ENCODE results near the gene UBE3B.

Gene UBE3B

GRCh38 chr12:109489016-109489954 is 11.9 kb downstream of the UBE3B start:
- no peak overlapping the region for H3K9ac ChIP-seq (ENCODE audit: low read length)
- H2AFZ ChIP-seq (ENCODE audit: low read length): no peak overlapping the region
- no peaks in the 10 kb centered on the region for H3K4me1 ChIP-seq (ENCODE audit: insufficient read depth, low read length, severe bottlenecking)
- H3K4me3 ChIP-seq (ENCODE audit: low read depth, low read length, poor library complexity, severe bottlenecking): no peak overlapping the region
- H4K20me1 ChIP-seq (ENCODE audit: insufficient read depth, low read length): no peaks in the 10 kb centered on the region
- no peaks in the 10 kb centered on the region for H3K9me3 ChIP-seq (ENCODE audit: low read length)
- no peaks in the 10 kb centered on the region for H3K27me3 ChIP-seq (ENCODE audit: insufficient read depth, low read length)
- H3K9me2 ChIP-seq (ENCODE audit: low read depth, low read length): no peaks in the 10 kb centered on the region
- no peaks in the 10 kb centered on the region for H3K79me2 ChIP-seq (ENCODE audit: insufficient read depth, low read length)
- no peak overlapping the region for H3K27ac ChIP-seq (ENCODE audit: low read depth, low read length, poor library complexity, severe bottlenecking)
- peaks cover 37% of the 10 kb centered on the region; the same call in 1 of the 2 replicates for H3K36me3 ChIP-seq (ENCODE audit: insufficient read depth, low read length)
- no peak overlapping the region for H3K4me2 ChIP-seq (ENCODE audit: low read length)
- H3F3A ChIP-seq (ENCODE audit: insufficient read depth, low read length): no peaks in the 10 kb centered on the region
- TF ChIP-seq EZH2 (IDR thresholded peaks at IDR 0.05; ENCODE audit: borderline replicate concordance, low read length): no peak
- TF ChIP-seq, protein P1, sequence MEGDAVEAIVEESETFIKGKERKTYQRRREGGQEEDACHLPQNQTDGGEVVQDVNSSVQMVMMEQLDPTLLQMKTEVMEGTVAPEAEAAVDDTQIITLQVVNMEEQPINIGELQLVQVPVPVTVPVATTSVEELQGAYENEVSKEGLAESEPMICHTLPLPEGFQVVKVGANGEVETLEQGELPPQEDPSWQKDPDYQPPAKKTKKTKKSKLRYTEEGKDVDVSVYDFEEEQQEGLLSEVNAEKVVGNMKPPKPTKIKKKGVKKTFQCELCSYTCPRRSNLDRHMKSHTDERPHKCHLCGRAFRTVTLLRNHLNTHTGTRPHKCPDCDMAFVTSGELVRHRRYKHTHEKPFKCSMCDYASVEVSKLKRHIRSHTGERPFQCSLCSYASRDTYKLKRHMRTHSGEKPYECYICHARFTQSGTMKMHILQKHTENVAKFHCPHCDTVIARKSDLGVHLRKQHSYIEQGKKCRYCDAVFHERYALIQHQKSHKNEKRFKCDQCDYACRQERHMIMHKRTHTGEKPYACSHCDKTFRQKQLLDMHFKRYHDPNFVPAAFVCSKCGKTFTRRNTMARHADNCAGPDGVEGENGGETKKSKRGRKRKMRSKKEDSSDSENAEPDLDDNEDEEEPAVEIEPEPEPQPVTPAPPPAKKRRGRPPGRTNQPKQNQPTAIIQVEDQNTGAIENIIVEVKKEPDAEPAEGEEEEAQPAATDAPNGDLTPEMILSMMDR (IDR thresholded peaks at IDR 0.05; ENCODE audit: low read length): no peak

GRCh38 chr12:109489955-109490565 is 12.6 kb downstream of the UBE3B start:
- no peak overlapping the region for H3K9ac ChIP-seq (ENCODE audit: low read length)
- no peaks in the 10 kb centered on the region for H3K9me2 ChIP-seq (ENCODE audit: low read depth, low read length)
- no peaks in the 10 kb centered on the region for H3K27me3 ChIP-seq (ENCODE audit: insufficient read depth, low read length)
- H3K79me2 ChIP-seq (ENCODE audit: insufficient read depth, low read length): no peaks in the 10 kb centered on the region
- TF ChIP-seq EZH2 (IDR thresholded peaks at IDR 0.05; ENCODE audit: borderline replicate concordance, low read length): no peak
- TF ChIP-seq, protein P1 (IDR thresholded peaks at IDR 0.05; ENCODE audit: low read length): no peak
- H3K4me2 ChIP-seq (ENCODE audit: low read length): no peak overlapping the region
- no peak overlapping the region for H2AFZ ChIP-seq (ENCODE audit: low read length)
- no peak overlapping the region for H3K4me3 ChIP-seq (ENCODE audit: low read depth, low read length, poor library complexity, severe bottlenecking)
- no peaks in the 10 kb centered on the region for H3F3A ChIP-seq (ENCODE audit: insufficient read depth, low read length)
- H3K9me3 ChIP-seq (ENCODE audit: low read length): no peaks in the 10 kb centered on the region
- H3K36me3 ChIP-seq (ENCODE audit: insufficient read depth, low read length): peaks cover 36% of the 10 kb centered on the region
- no peak overlapping the region for H3K27ac ChIP-seq (ENCODE audit: low read depth, low read length, poor library complexity, severe bottlenecking)
- no peaks in the 10 kb centered on the region for H3K4me1 ChIP-seq (ENCODE audit: insufficient read depth, low read length, severe bottlenecking)
- no peaks in the 10 kb centered on the region for H4K20me1 ChIP-seq (ENCODE audit: insufficient read depth, low read length)

GRCh38 chr12:109491671-109492070 is 14.2 kb downstream of the UBE3B start:
- Histone ChIP-seq H3K27ac (ENCODE audit: low read depth, low read length, poor library complexity, severe bottlenecking) (no peak overlapping the region), H3K36me3 (ENCODE audit: insufficient read depth, low read length) (peaks cover 31% of the 10 kb centered on the region), H3K9me3 (ENCODE audit: low read length) (no peaks in the 10 kb centered on the region), H4K20me1 (ENCODE audit: insufficient read depth, low read length) (no peaks in the 10 kb centered on the region), H3K4me2 (ENCODE audit: low read length) (no peak overlapping the region), H3K4me1 (ENCODE audit: insufficient read depth, low read length, severe bottlenecking) (no peaks in the 10 kb centered on the region), H3K4me3 (ENCODE audit: low read depth, low read length, poor library complexity, severe bottlenecking) (no peak overlapping the region), H3K9ac (ENCODE audit: low read length) (no peak overlapping the region), H3K27me3 (ENCODE audit: insufficient read depth, low read length) (no peaks in the 10 kb centered on the region), H3K9me2 (ENCODE audit: low read depth, low read length) (no peaks in the 10 kb centered on the region), H3F3A (ENCODE audit: insufficient read depth, low read length) (no peaks in the 10 kb centered on the region), H2AFZ (ENCODE audit: low read length) (no peak overlapping the region), H3K79me2 (ENCODE audit: insufficient read depth, low read length) (no peaks in the 10 kb centered on the region)
- no peak for TF ChIP-seq EZH2 (IDR thresholded peaks at IDR 0.05; ENCODE audit: borderline replicate concordance, low read length)
- TF ChIP-seq, protein P1 (IDR thresholded peaks at IDR 0.05; ENCODE audit: low read length): no peak

All from OCI-LY1 (cell line).